Calu3 (cell line): Measurements from ENCODE around the gene RET. TPM values are rescaled to one million over a fixed set of nuclear protein-coding genes. Genes with fewer than 3 reads are reported as not detected.

Experiments used
- BruUV-seq: library from RNA; stranded (reverse); fragments of 400-500 nt; replicated peaks from 2 replicates; lab custom pipeline; 2021; lab: Mats Ljungman, UMichigan
- CTCF ChIA-PET: fragments of 300-600 bp; sonication (Branson Sonifier 250); formaldehyde crosslinking; loops from one replicate; lab custom pipeline; 2022; ENCODE audit warnings: antibody characterized with exemption; lab: Charles Lee
- DNase-seq: peaks from one replicate; pipeline ENCODE4 v3.0.0; 2022
- H3K27ac Mint-ChIP-seq: one replicate; pipeline ENCODE4 v1.8.0; 2022; ENCODE audit warnings: mixed read lengths; ENCODE audit not compliant: unreplicated experiment
- H3K27me3 Mint-ChIP-seq: one replicate; pipeline ENCODE4 v1.8.0; 2022; ENCODE audit warnings: mixed read lengths; ENCODE audit not compliant: unreplicated experiment
- H3K36me3 Mint-ChIP-seq: one replicate; pipeline ENCODE4 v1.8.0; 2022; ENCODE audit warnings: mild to moderate bottlenecking, moderate library complexity, mixed read lengths; ENCODE audit not compliant: insufficient read depth, unreplicated experiment
- H3K4me1 Mint-ChIP-seq: one replicate; pipeline ENCODE4 v1.8.0; 2022; ENCODE audit warnings: mild to moderate bottlenecking, low read depth, mixed read lengths; ENCODE audit not compliant: unreplicated experiment
- H3K4me3 Mint-ChIP-seq: one replicate; pipeline ENCODE4 v1.8.0; 2022; ENCODE audit warnings: mild to moderate bottlenecking, low read depth, moderate library complexity, mixed read lengths; ENCODE audit not compliant: unreplicated experiment
- H3K9me3 Mint-ChIP-seq: one replicate; pipeline ENCODE4 v1.8.0; 2022; ENCODE audit warnings: low read depth, mixed read lengths; ENCODE audit not compliant: unreplicated experiment
- intact Hi-C: fragments of 100-400 bp; cut with micrococcal nuclease; formaldehyde crosslinking; loops from one replicate; pipeline ENCODE4 v1.10.0; 2022; ENCODE audit not compliant: unreplicated experiment
- total RNA-seq: library from RNA; stranded (reverse); gene quantifications from 2 replicates; pipeline ENCODE4 v1.2.3, GENCODE V29; 2022
- TF ChIP-seq, protein P1 (sequence below): fragments of 200-600 bp; IDR thresholded peaks from one replicate; pipeline ENCODE4 v1.8.0; 2022; ENCODE audit warnings: antibody characterized with exemption; ENCODE audit not compliant: unreplicated experiment

Gene RET
- total RNA-seq, 1 experiment from 2014 or later, result not detected

GRCh38 chr10:43049081-43049551 is 27.8 kb upstream of the RET start:
- Mint-ChIP-seq H3K27ac (no peak overlapping the region), H3K36me3 (no peaks in the 10 kb centered on the region), H3K4me1 (no peaks in the 10 kb centered on the region), H3K27me3 (peaks cover 69% of the 10 kb centered on the region), H3K4me3 (no peak overlapping the region), H3K9me3 (no peaks in the 10 kb centered on the region)
- no TSS peak for BruUV-seq
- DNase-seq, result no peak
- intact Hi-C loops, result no loop called here
- TF ChIP-seq, protein P1, sequence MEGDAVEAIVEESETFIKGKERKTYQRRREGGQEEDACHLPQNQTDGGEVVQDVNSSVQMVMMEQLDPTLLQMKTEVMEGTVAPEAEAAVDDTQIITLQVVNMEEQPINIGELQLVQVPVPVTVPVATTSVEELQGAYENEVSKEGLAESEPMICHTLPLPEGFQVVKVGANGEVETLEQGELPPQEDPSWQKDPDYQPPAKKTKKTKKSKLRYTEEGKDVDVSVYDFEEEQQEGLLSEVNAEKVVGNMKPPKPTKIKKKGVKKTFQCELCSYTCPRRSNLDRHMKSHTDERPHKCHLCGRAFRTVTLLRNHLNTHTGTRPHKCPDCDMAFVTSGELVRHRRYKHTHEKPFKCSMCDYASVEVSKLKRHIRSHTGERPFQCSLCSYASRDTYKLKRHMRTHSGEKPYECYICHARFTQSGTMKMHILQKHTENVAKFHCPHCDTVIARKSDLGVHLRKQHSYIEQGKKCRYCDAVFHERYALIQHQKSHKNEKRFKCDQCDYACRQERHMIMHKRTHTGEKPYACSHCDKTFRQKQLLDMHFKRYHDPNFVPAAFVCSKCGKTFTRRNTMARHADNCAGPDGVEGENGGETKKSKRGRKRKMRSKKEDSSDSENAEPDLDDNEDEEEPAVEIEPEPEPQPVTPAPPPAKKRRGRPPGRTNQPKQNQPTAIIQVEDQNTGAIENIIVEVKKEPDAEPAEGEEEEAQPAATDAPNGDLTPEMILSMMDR, result no peak
- CTCF ChIA-PET, result no interaction called here

DNA sequence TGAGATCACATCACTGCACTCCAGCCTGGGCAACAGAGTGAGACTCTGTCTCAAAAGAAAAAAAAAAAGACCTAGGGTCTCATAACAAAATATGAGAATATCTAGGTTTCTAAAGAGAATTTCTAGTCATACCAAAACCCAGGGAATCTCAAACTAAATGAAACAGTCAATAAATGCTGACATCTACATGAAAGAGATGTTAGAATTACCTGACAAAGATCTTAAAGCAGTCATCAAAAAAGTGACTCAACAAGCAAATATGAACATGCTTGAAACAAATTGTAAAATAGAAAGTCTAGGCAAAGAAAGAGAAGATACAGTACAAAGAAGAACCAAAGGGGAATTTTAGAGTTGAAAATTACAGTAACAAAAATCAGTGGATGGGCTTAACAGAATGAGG is 26.9 kb upstream of the RET start:
- no TSS peak for BruUV-seq
- CTCF ChIA-PET, result no interaction called here
- intact Hi-C loops, result no loop called here
- TF ChIP-seq, protein P1, result no peak
- H3K27ac Mint-ChIP-seq, result no peak overlapping the region
- no peak overlapping the region for H3K4me3 Mint-ChIP-seq
- H3K36me3 Mint-ChIP-seq, result no peaks in the 10 kb centered on the region
- no peaks in the 10 kb centered on the region for H3K4me1 Mint-ChIP-seq
- H3K9me3 Mint-ChIP-seq, result no peaks in the 10 kb centered on the region
- no peak for DNase-seq
- H3K27me3 Mint-ChIP-seq, result peaks cover 71% of the 10 kb centered on the region

GRCh38 chr10:43053825-43054224 is 23.0 kb upstream of the RET start:
- no peak overlapping the region for H3K27ac Mint-ChIP-seq
- TF ChIP-seq, protein P1, result no peak
- no peaks in the 10 kb centered on the region for H3K36me3 Mint-ChIP-seq
- H3K27me3 Mint-ChIP-seq, result peaks cover 91% of the 10 kb centered on the region
- H3K9me3 Mint-ChIP-seq, result no peaks in the 10 kb centered on the region
- intact Hi-C loops, result no loop called here
- CTCF ChIA-PET, result interaction anchor here (0.6 kb wide), 1 partner anchor 47 kb away, joined by 3 read pairs; no protein-coding TSS in a partner anchor
- H3K4me3 Mint-ChIP-seq, result no peak overlapping the region
- BruUV-seq, result no TSS peak
- DNase-seq, result no peak
- no peaks in the 10 kb centered on the region for H3K4me1 Mint-ChIP-seq

DNA sequence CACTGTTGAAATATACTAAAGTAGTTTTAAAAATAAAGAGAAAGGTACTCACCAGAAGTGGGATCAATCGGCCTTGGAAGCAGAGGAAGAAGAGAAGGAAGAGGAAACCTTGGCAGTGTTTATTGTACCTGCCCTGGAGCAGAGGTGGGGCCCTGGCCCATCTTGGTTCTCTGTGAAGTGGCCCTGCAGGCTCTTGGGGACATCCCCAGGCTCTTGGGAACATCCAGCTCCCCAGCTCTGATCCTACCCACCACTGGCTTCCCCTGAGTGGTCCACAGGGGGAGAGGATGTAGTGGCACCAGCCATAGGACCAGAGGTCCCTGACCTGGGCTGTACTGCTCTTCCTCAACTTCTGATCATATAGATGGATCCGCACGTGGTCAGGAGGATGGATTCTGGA is 22.3 kb upstream of the RET start:
- no TSS peak for BruUV-seq
- Mint-ChIP-seq H3K4me3 (no peak overlapping the region), H3K36me3 (no peaks in the 10 kb centered on the region), H3K27ac (no peak overlapping the region), H3K27me3 (peaks cover 91% of the 10 kb centered on the region), H3K9me3 (no peaks in the 10 kb centered on the region), H3K4me1 (no peaks in the 10 kb centered on the region)
- intact Hi-C loops, result no loop called here
- CTCF ChIA-PET, result no interaction called here
- TF ChIP-seq, protein P1, result no peak
- no peak for DNase-seq
